TTC549 (cell line): Measurements from ENCODE around the gene RBM26.

ENCODE experiments used
- FAIRE-seq: peaks from 2 replicates; lab custom pipeline; 2012; peaks lifted over from hg19 to GRCh38; lab: Jason Lieb, UNC

The RBM26 gene

GRCh38 chr13:79405831-79406596, at the start of gene RBM26:
TSS of gene RBM26 (minus strand) at chr13:79406255. CDS start at chr13:79405774, 481 bp downstream.
- FAIRE-seq, result peak; percentile 48

GRCh38 chr13:79455331-79455730, 49.3 kb upstream of the RBM26 start:
- FAIRE-seq, result no peak

- no peak for FAIRE-seq
These were observed 46.3 kb upstream of the RBM26 start for GRCh38 chr13:79452239-79452913.

GRCh38 chr13:79451500-79451962, 45.5 kb upstream of the RBM26 start:
- FAIRE-seq, result no peak

- FAIRE-seq, result no peak
These were observed 44.1 kb upstream of the RBM26 start for GRCh38 chr13:79450110-79450509.

- FAIRE-seq, result no peak
These were observed 42.4 kb upstream of the RBM26 start for GRCh38 chr13:79448413-79448812.

GRCh38 chr13:79447741-79448140, 41.7 kb upstream of the RBM26 start:
- FAIRE-seq, result no peak

GRCh38 chr13:79447141-79447540, 41.1 kb upstream of the RBM26 start:
- no peak for FAIRE-seq

- no peak for FAIRE-seq
These were observed 40.1 kb upstream of the RBM26 start for GRCh38 chr13:79445968-79446645.

GRCh38 chr13:79442706-79443105, 36.7 kb upstream of the RBM26 start:
- FAIRE-seq, result no peak

- no peak for FAIRE-seq
These were observed 36.2 kb upstream of the RBM26 start for GRCh38 chr13:79442221-79442620.

- FAIRE-seq, result no peak
These were observed 35.0 kb upstream of the RBM26 start for GRCh38 chr13:79440958-79441528.

GRCh38 chr13:79439275-79439674, 33.2 kb upstream of the RBM26 start:
- no peak for FAIRE-seq

- no peak for FAIRE-seq
These were observed 29.5 kb upstream of the RBM26 start for GRCh38 chr13:79435561-79435990.

GRCh38 chr13:79434556-79434955, 28.5 kb upstream of the RBM26 start:
- no peak for FAIRE-seq

GRCh38 chr13:79432992-79433391, 26.9 kb upstream of the RBM26 start:
- FAIRE-seq, result no peak

GRCh38 chr13:79432086-79432485, 26.0 kb upstream of the RBM26 start:
- FAIRE-seq, result no peak

GRCh38 chr13:79429309-79429708, 23.3 kb upstream of the RBM26 start:
- FAIRE-seq, result no peak

GRCh38 chr13:79427883-79428282, 21.8 kb upstream of the RBM26 start:
- FAIRE-seq, result no peak

GRCh38 chr13:79427265-79427664, 21.2 kb upstream of the RBM26 start:
- FAIRE-seq, result no peak

GRCh38 chr13:79423801-79424642, 18.0 kb upstream of the RBM26 start:
- peak; percentile 98 for FAIRE-seq

- FAIRE-seq, result no peak
These were observed 17.3 kb upstream of the RBM26 start for GRCh38 chr13:79423340-79423739.
